HG03045 (cell line): ENCODE measurements around the gene TTC34.

ENCODE experiments used
- ATAC-seq: cut with Tn5 transposase; IDR thresholded peaks from one replicate; pipeline ENCODE4 v1.9.1; 2021; ENCODE audit warnings: mild to moderate bottlenecking, moderate library complexity; ENCODE audit not compliant: unreplicated experiment

TTC34 gene, protein sequence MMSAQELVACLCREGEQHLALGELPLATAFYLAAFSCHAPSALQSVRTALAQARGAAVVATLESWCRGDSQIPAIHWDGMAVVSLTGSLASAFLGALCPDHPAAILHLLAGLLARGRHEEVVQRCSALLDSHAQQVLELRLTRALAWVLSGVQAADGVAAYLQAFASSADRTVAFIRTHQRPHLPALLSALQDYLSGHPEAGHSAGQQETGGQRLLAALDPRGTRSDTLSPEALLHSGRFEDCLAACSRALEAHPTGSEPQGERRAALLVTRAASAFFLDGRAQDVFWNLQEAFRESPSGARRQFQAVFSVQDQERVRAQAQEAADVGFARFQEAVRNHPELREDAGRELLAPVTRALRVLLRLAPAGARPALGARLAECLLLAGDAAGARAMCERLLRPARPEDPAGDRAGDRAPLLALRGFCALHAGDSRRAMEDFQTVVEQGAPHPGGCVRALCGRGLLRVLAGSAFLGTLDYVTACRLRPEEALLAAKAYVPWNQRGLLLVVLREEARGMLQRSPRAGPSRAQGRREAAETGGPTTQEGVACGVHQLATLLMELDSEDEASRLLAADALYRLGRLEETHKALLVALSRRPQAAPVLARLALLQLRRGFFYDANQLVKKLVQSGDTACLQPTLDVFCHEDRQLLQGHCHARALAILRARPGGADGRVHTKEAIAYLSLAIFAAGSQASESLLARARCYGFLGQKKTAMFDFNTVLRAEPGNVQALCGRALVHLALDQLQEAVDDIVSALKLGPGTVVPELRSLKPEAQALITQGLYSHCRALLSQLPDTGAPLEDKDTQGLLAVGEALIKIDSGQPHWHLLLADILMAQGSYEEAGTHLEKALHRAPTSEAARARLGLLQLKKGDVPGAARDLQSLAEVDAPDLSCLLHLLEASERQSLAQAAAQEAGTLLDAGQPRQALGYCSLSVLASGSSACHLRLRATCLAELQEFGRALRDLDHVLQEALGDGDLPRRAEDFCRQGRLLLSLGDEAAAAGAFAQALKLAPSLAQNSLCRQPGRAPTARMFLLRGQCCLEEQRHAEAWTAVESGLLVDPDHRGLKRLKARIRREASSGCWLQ

DNA sequence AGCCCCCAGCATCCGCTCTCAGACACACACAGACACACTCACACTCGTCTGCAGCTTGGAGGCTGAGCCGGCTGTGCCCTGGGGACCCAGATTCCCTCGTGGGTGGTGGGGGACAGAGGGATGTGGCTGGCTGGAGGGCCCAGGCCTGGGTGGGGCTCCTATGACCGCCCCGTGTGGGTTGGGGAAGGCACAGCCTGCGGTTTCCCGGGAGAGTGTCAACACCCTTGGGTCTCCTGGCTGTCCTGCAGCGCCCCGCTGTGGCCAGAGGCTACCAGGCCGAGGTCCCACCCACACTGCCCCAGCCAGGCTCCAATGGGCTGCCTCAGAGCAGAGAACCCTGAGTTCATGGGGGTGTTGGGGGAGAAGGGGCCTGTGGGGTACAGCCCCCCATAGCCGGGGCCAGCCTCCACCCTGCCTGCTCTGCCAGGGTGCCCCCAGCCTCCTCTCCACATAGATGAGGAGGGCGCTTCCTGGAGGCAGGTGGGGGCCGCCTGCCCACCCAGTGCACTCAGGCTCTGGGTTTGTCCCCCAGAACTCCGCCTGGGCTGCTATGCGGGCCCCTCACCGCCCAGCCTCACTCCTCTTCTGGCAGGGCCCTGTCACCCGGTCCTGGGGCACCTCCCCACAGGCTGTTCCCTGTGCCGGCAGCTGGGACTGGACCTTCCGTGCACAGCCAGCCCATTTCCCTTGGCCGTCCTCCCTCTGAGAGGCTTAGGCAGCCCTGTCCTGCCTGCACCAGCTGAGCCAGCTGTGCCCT lies at the start of gene TTC34:
Gene TTC34 (minus strand): TSS at position 159 of the 757 bp plus-strand sequence. CDS start 866 bp downstream, outside the sequence.
- no peak for ATAC-seq

DNA sequence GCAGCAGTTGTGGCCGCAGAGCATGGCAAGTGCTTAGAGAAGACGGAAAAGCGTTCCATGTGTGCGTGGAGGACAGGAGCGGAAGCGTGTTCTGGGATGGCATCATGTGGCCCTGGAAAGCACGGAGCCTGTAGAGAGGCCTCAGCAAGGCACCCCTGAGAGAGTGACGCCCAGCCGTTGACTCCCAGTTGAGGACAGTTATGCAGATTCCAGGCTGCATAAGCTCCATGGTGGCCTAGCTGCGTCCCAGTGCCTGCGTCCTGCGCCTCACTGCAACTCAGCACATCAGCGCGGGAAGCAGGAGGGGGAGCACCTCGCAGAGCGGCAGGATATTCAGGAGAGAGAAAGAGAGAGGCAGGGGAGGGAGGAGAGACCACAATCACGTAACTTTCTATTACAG lies 49.0 kb upstream of the TTC34 start:
- ATAC-seq = no peak

DNA sequence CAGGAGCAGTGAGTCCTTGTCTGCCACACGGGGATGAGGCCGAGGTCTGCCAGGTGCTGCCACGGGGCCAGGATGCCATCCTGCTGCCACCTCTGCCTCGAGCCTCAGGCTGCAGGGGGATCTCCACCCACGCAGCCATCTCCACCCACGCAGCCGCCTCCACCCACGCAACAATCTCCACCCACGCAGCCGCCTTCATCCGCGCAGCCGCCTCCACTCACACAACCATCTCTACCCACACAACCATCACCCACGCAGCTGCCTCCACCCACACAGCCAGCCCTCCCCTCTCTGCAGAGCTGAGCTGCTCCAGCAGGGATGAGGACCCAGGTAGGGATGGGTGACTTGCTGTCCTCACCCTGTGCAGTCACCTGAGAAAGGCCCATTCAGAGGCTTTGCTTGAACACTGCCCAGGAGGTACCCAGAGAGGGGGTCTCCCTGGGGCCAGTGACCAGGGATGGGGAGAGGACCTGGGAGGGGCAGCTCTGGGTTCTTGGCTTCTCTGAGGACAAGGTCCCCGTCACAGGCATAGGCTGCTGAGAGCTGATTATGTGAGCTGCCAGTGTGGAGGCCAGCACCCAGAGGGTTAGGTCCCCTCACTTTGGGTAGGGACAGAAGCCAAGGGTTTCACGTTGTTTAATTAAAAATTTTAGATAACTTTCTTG lies 46.6 kb upstream of the TTC34 start:
- no peak for ATAC-seq

DNA sequence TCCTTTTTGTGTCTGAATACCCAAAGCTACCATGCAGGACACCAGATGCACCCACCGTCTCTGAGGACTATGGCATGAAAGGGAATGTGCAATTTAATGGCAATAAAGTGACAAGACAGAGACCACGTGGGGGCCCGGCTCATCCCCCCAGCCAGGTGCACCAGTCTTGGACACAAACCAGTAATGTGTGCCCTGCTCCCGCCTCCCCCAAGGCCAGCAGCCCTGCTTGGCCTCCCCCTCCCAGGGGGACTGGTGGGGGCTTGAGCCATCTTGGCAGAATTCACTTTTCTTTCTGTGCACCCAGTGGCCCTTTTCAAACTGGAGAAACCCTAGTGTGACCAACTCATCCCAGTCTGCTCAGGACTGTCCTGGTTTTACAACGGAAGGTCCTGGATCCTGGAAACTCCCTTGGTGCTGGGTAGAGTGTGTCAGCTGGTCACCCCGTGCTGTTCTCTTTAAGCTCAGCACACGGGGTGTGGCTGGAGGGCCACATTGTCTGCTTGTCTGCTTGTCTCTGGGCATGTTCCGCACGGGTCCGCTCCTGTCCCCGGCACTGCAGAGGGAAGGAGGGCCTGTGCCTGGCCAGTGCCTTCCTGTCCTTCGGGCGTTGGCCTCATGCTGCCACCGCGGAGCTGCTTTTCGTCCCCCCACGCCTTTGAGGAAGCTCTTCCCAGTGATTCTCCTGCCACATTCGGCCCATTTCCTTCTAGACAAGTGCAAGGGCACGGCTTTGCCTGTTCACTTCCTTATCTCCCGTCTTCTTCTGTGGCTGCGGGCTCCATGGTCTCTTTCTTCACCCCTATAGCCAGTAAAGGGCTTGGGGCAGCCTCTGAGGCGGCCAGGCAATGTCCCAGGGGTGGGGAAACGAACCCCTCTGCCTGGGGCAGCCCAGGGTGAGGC lies 45.8 kb upstream of the TTC34 start:
- no peak for ATAC-seq

DNA sequence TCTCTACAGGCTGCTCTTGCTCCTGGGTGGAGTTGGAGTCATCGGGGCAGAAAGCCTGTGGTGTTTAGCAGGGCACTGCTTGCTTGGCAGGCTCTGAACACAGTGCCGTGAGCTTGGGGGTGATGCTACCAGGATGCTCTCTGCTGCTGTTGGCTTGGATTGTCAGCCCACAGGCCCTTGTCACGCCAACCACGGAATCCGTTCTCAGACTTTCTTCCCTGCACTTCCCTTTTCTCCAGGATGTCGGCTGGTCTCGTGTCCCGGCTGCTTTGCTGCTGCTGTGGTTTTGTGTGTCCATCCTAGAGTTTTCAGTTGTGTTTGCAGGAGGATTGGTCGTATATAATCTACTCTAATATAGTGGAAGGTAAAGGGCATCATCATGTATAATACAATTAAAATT lies 44.4 kb upstream of the TTC34 start:
- no peak for ATAC-seq

DNA sequence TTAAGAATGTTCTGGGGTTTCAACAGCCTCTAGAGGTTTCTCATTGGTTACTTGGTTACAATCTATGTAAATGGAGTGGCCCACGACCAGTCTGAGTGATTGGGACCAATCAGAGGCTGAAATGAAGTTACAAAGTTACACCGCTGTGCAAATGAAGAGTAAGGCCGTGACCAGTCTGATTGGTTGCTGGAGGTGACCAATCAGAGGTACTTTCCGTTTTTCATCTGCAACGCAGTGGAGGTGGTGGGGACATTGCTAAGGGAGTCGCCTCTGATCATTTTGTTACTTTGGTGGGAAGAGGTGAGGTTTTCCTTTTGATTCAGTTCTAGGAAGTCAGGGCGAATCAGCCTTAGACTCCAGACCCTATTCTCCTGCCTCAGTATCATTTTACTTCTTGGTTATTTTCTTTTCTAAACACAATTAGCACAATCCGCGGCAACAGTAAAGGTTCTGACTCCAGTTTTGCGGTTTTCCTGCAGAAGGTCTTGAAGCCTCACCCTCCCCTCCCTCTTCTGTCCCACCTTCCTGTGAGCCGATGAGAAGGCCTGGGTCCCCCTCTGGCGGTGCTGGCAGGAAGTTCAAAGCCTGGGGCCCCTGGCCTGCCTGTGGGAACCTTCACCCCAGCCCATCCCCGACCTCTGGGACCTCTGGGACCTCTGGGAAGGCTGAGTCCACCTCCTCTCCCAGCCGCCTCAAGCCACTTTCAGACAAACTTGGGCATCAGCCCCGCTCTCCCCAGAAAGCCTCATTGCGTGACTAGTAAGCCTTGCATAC lies 38.7 kb upstream of the TTC34 start:
- no peak for ATAC-seq

DNA sequence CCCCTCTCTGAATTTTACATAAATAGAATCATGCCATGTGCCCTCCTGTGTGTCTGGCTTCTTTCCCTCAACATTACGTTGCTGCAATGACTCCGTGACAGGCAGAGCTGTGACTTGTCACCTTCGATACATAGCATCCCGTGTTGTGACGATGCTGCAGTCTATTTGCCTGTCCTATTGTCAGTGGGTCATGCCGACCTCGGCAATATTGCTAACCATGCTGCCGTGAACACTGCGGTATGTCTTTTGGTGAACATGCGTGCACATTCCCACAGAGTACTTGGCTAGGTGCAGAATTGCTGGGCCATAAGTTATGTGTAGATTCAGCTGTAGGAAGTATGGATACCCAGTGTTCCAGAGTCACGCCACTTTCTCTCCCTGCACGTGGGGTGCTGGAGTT lies 36.3 kb upstream of the TTC34 start:
- no peak for ATAC-seq

DNA sequence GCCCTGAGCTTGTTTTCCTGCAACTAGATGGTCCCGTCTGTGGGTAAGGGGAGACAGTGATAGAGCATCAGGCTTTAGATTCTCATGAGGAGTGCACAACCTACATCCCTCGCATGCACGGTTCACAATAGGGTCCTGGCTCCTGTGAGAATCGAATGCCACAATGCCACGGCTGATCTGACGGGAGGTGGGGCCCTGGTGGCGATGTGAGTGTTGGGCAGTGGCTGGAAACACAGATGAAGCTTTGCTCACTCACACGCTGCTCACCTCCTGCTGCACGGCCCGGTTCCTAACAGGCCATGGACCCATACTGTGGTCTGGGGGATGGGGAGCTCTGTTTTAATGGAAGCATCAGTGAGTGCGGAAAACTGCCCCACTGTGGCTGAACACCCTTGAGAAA lies 35.8 kb upstream of the TTC34 start:
- no peak for ATAC-seq

DNA sequence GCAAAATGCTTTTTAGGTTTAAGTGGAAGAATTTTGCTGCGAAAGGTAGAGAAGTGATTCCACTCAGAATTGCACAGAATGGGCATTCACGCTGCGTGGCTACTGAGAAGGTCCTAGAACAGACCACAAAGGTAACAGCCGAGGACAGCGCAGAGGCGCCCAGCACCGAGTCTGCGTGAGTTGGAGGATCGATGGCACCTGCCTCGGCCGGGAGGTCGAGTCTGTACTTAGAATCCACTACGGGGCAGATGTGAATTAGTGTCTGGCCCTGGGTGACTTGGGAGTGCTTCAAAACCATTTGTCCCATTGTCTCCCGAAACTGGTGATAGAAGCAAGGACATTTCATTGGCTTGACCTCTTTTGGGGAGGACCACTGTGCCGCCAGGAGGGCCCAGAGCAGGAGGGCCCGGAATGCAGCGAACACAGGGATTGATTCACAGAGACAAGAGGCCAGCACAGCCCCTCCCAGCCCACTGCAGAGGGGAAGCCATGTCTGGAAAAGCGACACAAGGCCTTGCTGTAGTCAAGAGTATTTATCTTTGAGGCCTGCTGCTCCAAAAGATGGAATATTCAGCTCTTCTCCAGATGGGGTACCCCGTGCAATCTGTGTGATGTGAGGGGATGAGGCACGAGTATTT lies 35.0 kb upstream of the TTC34 start:
- ATAC-seq = no peak

DNA sequence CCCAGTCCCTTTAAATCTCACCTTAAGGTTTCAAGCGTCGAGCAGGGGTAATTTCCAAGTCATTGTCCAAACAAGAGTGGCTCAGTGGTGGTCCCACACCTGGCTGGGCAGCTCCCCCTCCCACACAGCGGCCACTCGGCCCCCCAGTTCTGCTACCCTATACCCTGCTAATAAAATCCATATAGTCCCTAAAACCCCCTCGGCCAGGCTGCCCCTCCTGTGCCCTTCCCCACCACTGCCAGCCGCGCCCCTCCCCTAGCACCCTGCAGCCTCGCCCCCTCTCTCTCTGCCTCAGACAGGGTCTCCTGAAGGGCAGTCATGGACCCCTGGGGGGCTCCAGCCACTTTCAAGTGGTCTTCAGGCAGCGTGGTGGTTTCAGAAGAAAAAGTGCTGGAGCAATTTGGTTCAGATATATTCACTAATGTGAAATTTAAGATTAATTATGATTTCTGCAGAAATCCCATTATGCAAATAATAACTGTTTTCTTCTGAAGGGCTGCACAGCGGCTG lies 34.2 kb upstream of the TTC34 start:
- no peak for ATAC-seq

DNA sequence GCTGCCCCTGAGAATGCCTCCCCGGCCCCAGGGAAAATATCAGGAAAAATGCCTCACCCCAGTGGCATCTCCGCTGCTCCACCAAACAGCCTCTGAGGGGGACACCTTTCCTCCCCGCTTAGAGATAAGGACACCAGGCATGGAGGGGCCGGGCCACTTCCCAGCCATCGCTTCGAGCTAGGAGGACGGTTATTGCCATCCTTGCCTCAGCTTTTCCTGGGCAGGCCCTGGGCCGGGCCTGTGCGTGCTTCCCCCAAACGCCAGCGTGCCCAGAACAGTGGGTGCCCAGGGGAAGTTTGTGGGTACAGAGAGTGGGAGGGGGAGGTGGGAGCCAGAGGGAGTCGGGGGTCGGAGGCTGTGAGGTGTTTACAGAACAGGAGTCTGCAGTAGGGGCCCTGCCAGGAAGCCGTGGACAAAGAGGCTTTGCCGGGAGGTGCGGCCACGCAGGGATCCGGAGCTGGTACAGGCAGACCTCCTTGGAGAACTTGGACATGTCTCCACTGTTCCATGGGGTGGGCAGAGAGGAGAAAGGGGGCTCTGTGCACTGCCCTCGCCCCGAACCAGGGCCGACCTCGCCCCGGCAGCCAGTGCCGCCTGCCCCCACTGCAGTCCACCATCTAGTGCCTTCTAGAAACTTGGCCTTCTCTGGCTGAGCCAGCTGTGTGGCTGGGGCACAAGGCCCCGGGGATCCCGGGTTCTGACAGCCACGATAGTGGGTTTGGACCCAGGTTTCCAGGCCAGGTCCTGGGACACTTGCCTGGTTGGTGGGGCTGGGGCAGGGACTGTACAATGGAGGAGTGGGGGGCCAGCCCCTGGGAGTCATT lies 33.5 kb upstream of the TTC34 start:
- ATAC-seq = no peak

DNA sequence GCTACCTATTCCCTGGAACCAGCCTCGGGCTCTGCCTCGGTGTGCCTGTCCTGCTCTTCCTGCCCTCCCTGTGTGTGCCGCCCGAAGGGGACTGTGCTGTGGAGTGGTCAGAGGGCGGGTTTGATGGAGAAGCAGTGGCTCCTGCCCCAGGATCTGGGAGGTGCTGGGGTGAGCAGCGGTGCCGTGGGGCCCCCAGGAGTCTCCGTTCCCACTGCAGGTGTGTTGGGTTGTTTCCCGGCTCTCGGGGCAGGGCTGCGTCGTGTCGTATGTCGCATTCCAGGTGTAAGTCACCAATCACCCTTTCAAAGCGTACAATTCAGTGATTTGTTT lies 32.6 kb upstream of the TTC34 start:
- ATAC-seq = no peak

DNA sequence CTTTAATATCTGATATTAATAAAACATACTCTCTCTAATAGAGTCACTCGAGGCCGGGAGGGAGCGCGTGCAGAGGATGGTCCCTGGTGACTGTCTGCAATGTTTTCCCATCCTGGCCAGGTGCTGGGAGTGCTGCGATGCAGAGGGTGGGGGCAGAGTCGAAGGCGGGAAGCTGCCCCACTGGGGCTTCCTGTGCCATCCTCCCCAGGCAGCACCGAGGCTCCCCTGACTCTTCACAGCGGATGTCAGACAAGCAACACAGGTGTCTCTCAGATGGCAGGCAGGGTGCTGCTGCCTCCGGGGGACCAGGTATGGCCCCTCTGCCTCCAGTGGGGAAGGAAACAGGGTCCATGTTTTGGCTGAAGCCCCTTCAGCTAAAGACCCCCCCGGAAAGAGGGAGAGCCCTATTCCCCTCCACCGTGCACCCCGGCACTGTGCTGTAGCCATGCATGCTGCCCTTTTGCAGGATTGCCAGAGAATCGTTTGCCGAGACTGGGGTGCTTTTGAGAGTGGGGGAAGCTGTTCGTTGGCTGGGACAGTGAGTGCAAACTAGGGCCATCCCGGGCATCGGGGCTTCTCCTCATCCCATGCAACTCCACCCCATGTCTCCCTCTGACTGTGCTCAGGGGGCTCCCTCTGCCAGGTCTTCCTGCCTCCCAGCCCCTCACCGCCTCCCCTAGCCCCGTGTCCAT lies 32.1 kb upstream of the TTC34 start:
- ATAC-seq = no peak

DNA sequence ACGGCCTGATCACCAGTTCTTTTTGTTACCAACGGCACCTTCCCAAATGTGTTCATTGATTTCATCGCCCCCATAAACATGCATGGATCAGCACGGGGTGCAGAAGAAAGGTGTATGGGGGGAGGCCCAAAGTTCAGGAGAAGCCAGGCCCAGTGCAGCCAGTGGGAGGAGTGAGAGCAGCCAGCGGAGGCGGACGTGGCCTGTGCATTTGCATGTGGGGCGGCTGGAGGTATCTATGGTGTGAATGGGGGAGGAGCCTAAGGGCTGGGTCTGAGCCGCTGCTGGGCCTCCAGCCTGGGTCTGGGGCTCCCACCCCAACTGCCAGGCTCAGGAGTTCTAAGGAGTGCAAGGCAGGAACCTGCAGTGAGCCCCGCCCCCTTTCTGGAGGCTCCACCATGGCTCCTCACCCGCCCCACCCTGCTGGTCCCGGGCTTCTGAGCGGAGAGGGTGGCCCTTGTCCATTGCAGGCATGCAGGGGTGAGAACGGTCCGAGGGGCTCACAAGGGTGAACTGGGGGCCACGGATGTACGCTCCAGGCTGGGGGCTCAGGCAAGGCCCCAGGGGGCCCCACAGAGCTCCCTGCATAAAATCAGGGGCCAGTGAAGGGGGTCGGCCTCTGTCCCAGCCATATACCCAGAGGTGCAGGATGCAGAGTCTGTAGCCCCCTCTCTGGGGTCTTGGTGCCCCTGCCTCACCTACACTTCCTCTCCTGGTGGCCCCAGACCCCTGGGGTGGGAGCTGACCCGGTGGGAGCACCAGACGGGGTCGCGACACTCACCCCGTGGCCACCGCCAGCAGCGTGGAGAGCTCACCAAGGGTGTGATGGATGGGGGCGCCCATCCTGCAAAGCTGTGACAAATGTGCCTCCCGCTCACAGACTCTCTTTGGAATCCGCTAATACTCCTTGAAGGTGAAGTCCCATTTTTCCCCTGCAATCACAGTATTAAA lies 31.3 kb upstream of the TTC34 start:
- ATAC-seq = no peak

DNA sequence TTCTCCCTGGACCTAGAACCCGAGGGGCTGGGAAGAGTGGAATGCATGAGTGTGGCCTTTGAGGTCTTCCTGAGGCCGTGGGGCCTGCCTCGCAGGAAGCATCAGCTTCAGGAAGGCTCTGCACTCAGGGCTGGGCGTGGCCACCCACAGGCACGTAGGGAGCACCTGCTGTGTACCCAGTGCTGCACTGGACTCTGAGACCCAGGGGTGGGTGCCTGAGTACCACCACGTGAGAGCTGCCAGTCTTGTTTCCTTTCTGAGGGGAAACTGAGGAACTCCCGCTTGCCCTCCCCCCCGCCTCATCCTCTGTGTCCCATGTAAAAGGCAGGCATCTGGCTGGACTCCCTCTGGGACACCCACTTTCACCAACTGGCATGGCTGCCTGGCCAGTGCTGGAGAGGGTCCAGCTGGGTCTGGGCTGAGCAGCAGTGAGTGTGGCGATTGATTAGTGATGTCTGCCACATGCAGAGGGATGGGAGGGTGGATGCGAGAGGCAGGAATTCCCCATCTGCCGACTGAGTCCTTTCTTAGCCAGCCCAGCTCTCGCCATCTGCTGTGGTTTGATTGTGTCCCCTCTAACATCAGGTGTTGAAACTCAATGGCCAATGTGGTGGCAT lies 30.2 kb upstream of the TTC34 start:
- ATAC-seq = no peak
